ENCODE results near the gene HRH2. TPM values are rescaled to one million over a fixed set of nuclear protein-coding genes. Genes with fewer than 3 reads are reported as not detected.
"Not testable (repeated sequence)": the region's sequence is repeated elsewhere in the genome, so short reads cannot be mapped to it uniquely, and the experiment has no call there.

Gene HRH2
- polyA plus RNA-seq, 3 donors from 2014 or later: 0.11 to 0.34 (median 0.14) TPM

DNA sequence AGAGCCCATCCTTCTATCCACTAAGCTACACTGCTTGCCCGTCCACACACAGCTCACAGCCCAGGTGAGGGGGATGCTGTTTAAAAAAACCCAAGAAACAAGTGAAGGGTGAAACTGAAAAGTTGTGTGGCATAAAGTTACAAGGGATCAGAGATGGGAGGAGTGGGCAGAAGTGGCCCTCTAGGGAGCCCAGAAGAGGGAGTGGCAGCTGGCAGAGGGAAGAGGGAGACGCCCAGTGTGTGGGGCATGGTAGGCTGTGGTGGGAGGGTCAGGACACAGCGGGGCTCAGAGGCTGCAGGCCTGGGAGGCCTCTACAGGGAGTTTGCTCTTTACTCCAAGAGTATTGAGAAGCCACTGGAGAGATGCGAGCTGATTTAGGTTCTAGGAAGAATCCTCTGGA is 30.1 kb upstream of the HRH2 start:
- peaks cover 0 to 4% (median 0%) of the 10 kb centered on the region in 3 donors for H3K36me3 Mint-ChIP-seq
- H3K4me1 Mint-ChIP-seq: no peaks in the 10 kb centered on the region
- no peak overlapping the region for H3K4me3 Mint-ChIP-seq
- H3K27ac Mint-ChIP-seq: no peak overlapping the region
- peaks cover 0 to 4% (median 2%) of the 10 kb centered on the region in 6 donors for H3K9me3 Mint-ChIP-seq
- peaks cover 1 to 7% (median 4%) of the 10 kb centered on the region in 3 donors for H3K27me3 Mint-ChIP-seq (ENCODE audit: low read depth in 3 of 3)
- DNase-seq: no peak

DNA sequence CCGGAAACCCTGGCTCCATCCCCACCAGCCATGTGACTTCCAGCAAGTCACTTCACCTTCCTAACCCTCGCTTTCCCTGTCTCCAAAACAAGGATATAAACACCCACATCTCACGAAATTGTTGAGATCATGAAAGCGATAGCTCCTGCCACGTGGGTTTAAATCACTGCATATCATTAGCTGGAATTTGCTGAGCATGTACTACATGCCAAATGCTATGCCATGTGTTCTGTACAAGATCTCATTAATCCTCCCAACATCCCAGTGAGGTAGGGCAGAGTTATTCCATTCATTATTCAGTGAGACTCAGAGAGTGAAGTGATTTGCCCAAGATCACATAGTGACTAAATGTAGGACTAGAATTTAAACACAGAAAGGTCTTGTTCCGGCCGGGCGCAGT is 29.2 kb upstream of the HRH2 start:
- Mint-ChIP-seq H3K27me3 (ENCODE audit: low read depth in 3 of 3) (peaks cover 3 to 7% (median 5%) of the 10 kb centered on the region in 3 donors), H3K27ac (no peak overlapping the region), H3K4me1 (no peaks in the 10 kb centered on the region), H3K36me3 (peaks cover 0 to 4% (median 0%) of the 10 kb centered on the region in 3 donors), H3K9me3 (peaks cover 0 to 4% (median 2%) of the 10 kb centered on the region in 6 donors), H3K4me3 (no peak overlapping the region)
- DNase-seq: no peak

- no peaks in the 10 kb centered on the region for H3K4me1 Mint-ChIP-seq
- H3K4me3 Mint-ChIP-seq: no peak overlapping the region
- no peak overlapping the region for H3K27ac Mint-ChIP-seq
- peaks cover 0 to 4% (median 2%) of the 10 kb centered on the region in 6 donors for H3K9me3 Mint-ChIP-seq
- H3K36me3 Mint-ChIP-seq: peaks cover 0 to 4% (median 0%) of the 10 kb centered on the region in 3 donors
- no peak for DNase-seq
- peaks cover 4 to 7% (median 5%) of the 10 kb centered on the region in 3 donors for H3K27me3 Mint-ChIP-seq (ENCODE audit: low read depth in 3 of 3)
These were observed 28.6 kb upstream of the HRH2 start for GRCh38 chr5:175629261-175629660.

DNA sequence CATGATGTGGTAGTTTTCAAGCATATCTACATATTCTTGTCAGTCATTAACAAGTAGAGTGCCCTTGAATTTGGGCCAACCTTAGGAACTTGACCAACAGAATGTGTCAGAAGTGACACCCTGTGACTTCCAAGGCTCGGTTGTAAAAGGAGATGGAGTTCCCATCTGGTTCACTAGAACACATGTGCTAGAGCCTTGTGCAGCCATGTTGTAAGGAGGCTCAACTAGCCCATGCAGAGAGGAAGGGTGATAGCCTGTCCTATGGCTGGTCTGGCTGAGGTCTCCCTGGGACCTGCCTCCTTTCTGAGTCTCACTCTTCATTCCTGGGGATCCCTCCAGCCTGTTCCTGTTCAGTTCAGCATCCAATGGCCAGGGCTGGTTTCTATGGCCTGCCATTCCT is 28.1 kb upstream of the HRH2 start:
- Mint-ChIP-seq H3K36me3 (peaks cover 0 to 4% (median 0%) of the 10 kb centered on the region in 3 donors), H3K27me3 (ENCODE audit: low read depth in 3 of 3) (peaks cover 4 to 7% (median 5%) of the 10 kb centered on the region in 3 donors), H3K9me3 (peaks cover 0 to 4% (median 2%) of the 10 kb centered on the region in 6 donors), H3K27ac (no peak overlapping the region), H3K4me1 (no peaks in the 10 kb centered on the region), H3K4me3 (no peak overlapping the region)
- no peak for DNase-seq

GRCh38 chr5:175635854-175636584 is 21.9 kb upstream of the HRH2 start:
- DNase-seq: no peak
- H3K27me3 Mint-ChIP-seq (ENCODE audit: low read depth in 3 of 3): peaks cover 3 to 13% (median 5%) of the 10 kb centered on the region in 3 donors
- no peaks in the 10 kb centered on the region for H3K4me1 Mint-ChIP-seq
- no peaks in the 10 kb centered on the region for H3K36me3 Mint-ChIP-seq
- no peak overlapping the region for H3K4me3 Mint-ChIP-seq
- H3K27ac Mint-ChIP-seq: no peak overlapping the region
- no peaks in the 10 kb centered on the region for H3K9me3 Mint-ChIP-seq

DNA sequence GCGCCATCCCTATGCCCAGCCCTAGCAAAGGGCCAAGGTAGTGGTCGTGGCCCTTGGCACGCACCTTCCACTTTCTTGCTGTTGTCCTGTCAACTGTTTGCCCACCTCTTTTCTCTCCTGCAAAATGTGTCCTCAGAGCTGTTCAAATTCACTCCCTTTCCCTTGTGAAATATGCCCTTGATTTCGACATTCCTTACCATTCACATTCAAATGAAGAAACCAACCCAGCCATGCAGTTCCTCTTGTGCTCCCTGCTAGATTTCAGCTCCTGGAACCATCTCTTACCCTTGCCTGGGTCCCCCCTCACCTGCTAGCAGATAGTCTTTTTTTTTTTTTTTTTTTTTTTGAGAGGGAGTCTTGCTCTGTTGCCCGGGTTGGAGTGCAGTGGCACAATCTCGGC is 19.6 kb upstream of the HRH2 start:
- Mint-ChIP-seq H3K4me1 (no peaks in the 10 kb centered on the region), H3K9me3 (no peaks in the 10 kb centered on the region), H3K27ac (no peak overlapping the region), H3K27me3 (ENCODE audit: low read depth in 3 of 3) (peaks cover 5 to 13% (median 8%) of the 10 kb centered on the region in 3 donors), H3K4me3 (no peak overlapping the region), H3K36me3 (no peaks in the 10 kb centered on the region)
- no peak for DNase-seq

DNA sequence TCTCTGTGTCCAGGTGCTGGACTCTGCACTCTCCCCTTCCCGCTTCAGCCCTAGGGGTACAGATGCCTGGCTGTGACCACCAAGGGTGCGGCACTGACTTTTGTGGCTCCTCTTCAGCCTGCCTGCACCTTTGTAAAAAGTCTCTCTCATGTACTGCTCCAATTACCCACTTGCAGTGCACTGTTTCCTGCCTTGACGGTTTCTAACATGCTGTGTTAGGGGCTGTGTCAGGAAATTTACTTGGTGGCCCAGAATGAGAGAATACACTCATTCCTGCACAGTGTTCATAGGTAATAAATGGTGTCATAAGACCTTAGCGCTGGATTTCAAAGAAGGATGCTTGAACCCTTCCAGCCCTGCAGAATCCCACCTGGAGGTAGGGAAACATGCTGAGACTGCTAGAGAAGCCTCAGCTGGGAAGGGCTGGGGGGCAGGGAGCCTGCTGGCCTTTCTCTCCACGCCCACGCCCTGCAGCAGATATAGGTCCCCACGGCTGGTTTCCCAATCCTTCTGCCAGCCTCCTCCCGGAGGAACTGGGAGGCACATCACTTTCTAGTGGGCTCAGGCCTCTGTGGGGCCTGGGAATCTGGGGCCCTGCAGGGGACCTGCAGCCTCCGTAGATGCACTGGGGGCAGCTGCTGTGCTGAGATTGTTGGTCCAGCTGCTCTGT is 17.6 kb upstream of the HRH2 start:
- H3K4me1 Mint-ChIP-seq: no peaks in the 10 kb centered on the region
- H3K4me3 Mint-ChIP-seq: no peak overlapping the region
- no peak overlapping the region for H3K27ac Mint-ChIP-seq
- DNase-seq: no peak
- no peaks in the 10 kb centered on the region for H3K36me3 Mint-ChIP-seq
- H3K9me3 Mint-ChIP-seq: no peaks in the 10 kb centered on the region
- H3K27me3 Mint-ChIP-seq (ENCODE audit: low read depth in 3 of 3): peaks cover 2 to 17% (median 6%) of the 10 kb centered on the region in 3 donors

GRCh38 chr5:175642998-175643397 is 14.9 kb upstream of the HRH2 start:
- Mint-ChIP-seq H3K4me1 (no peaks in the 10 kb centered on the region), H3K9me3 (peaks cover 0 to 6% (median 0%) of the 10 kb centered on the region in 6 donors), H3K27ac (no peak overlapping the region), H3K36me3 (no peaks in the 10 kb centered on the region), H3K27me3 (ENCODE audit: low read depth in 3 of 3) (peaks cover 0 to 12% (median 11%) of the 10 kb centered on the region in 3 donors), H3K4me3 (no peak overlapping the region)
- DNase-seq: no peak

DNA sequence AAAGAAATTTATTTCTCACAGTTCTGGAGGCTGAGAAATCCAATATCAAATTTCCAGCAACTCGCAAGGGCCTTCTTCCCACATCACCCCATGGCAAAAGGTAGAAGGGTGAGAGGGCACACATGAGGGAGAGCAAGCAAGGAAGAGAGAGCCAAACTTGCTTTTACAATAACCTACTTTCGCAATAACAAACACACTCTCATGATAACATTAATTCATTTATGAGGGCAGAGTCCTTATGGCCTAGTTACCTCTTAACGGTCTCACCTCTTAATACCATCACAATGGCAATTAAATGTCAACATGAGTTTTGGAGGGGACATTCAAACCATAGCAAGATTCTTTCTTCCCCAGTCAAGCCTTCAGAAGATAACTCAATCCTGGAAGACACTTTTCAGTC is 11.6 kb upstream of the HRH2 start:
- no peak for DNase-seq
- Mint-ChIP-seq H3K27me3 (ENCODE audit: low read depth in 3 of 3) (peaks cover 2 to 14% (median 11%) of the 10 kb centered on the region in 3 donors), H3K4me1 (no peaks in the 10 kb centered on the region), H3K9me3 (peaks cover 2 to 13% (median 9%) of the 10 kb centered on the region in 6 donors), H3K4me3 (no peak overlapping the region), H3K36me3 (peaks cover 0 to 3% (median 0%) of the 10 kb centered on the region in 3 donors), H3K27ac (no peak overlapping the region)

- H3K4me3 Mint-ChIP-seq: no peak overlapping the region
- peaks cover 2 to 13% (median 9%) of the 10 kb centered on the region in 6 donors for H3K9me3 Mint-ChIP-seq
- H3K27me3 Mint-ChIP-seq (ENCODE audit: low read depth in 3 of 3): peaks cover 12 to 26% (median 13%) of the 10 kb centered on the region in 3 donors
- peaks cover 0 to 3% (median 0%) of the 10 kb centered on the region in 3 donors for H3K36me3 Mint-ChIP-seq
- H3K27ac Mint-ChIP-seq: no peak overlapping the region
- peaks cover 19 to 31% of the 10 kb centered on the region in 2 donors for H3K4me1 Mint-ChIP-seq
- no peak for DNase-seq
These were observed 7.9 kb upstream of the HRH2 start for GRCh38 chr5:175649967-175650366.

DNA sequence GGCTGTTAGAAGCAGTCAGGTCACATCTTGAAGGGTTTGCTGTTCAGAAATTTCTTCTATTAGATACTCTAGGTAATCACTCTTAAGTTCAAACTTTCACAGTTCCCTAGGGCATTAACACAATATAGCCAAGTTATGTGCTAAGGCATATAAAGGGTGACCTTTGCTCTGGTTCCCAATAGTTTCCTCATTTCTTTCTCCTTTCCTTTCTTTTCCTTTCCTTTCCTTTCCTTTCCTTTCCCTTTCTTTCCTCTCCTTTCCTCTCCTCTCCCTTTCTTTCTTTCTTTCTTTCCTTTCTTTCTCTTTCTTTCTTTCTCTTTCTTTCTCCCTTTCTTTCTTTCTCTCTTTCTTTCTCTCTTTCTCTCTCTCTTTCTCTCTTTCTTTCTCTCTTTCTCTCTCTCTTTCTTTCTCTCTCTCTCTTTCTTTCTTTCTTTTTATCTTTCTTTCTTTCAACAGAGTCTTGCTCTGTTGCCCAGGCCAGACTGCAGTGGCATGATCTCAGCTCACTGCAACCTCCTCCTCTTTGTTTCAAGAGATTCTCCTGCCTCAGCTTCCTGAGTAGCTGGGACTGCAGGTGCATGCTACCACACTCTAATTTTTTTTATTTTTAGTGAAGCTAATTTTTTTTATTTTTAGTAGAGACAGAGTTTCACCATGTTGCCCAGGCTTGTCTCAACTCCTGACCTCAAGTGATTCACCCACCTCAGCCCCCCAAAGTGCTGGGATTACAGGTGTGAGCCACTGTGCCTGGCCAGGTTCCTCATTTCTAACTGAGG is 7.3 kb upstream of the HRH2 start:
- H3K9me3 Mint-ChIP-seq: peaks cover 2 to 13% (median 9%) of the 10 kb centered on the region in 6 donors
- H3K27ac Mint-ChIP-seq: not testable (repeated sequence)
- peaks cover 21 to 34% of the 10 kb centered on the region in 2 donors for H3K4me1 Mint-ChIP-seq

GRCh38 chr5:175652741-175653663 is 4.9 kb upstream of the HRH2 start:
- H3K27ac Mint-ChIP-seq: no peak overlapping the region
- peaks cover 15 to 37% (median 21%) of the 10 kb centered on the region in 3 donors for H3K27me3 Mint-ChIP-seq (ENCODE audit: low read depth in 3 of 3)
- peak overlapping the region in 4 of 5 donors; percentile 22 to 38 (median 30) for H3K4me3 Mint-ChIP-seq
- H3K36me3 Mint-ChIP-seq: peaks cover 0 to 3% (median 0%) of the 10 kb centered on the region in 3 donors
- DNase-seq: peak; percentile 37 to 44 (median 37)
- H3K9me3 Mint-ChIP-seq: peaks cover 2 to 13% (median 5%) of the 10 kb centered on the region in 6 donors
- peaks cover 31 to 48% of the 10 kb centered on the region in 2 donors for H3K4me1 Mint-ChIP-seq

More for the DNA sequence above, 7.3 kb upstream of the HRH2 start:
- not testable (repeated sequence) for H3K4me3 Mint-ChIP-seq, DNase-seq, H3K36me3 Mint-ChIP-seq
- peaks cover 13 to 28% (median 15%) of the 10 kb centered on the region in 3 donors for H3K27me3 Mint-ChIP-seq (ENCODE audit: low read depth in 3 of 3)

DNA sequence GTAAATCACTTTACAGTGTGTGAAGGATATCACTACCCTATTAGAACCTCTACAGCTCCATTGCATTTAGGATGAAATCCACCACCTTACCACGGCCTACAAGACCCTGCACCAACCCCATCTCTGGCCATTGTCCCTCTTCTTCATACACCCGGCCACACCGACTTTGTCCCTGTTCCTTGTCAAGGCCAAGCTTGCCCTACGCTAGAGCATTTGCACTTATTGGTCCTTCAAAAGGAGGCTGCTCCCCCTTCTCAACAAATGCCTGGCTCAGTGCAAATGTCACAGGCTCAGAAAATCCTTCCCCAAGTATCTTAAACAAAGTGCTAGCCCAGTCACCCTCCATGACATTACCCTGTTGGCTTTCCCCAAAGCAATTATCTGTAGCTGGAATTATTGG is 4.1 kb upstream of the HRH2 start:
- DNase-seq: no peak
- peaks cover 0 to 3% (median 0%) of the 10 kb centered on the region in 3 donors for H3K36me3 Mint-ChIP-seq
- peaks cover 37 to 53% of the 10 kb centered on the region in 2 donors for H3K4me1 Mint-ChIP-seq
- peaks cover 18 to 40% (median 23%) of the 10 kb centered on the region in 3 donors for H3K27me3 Mint-ChIP-seq (ENCODE audit: low read depth in 3 of 3)
- H3K9me3 Mint-ChIP-seq: peaks cover 2 to 13% (median 5%) of the 10 kb centered on the region in 6 donors
- H3K27ac Mint-ChIP-seq: no peak overlapping the region
- H3K4me3 Mint-ChIP-seq: peak overlapping the region in 2 of 5 donors; percentile 28 to 38

All from immature natural killer cell (primary cell).